Loucy (cell line): ENCODE measurements around the gene SSB.

ENCODE experiments used
- EZH2phosphoT487 ChIP-seq: fragments of 200-600 bp; IDR thresholded peaks from 2 replicates; pipeline ENCODE4 v1.6.1; 2018; ENCODE audit warnings: antibody characterized with exemption, mild to moderate bottlenecking, moderate library complexity, borderline replicate concordance
- TF ChIP-seq, protein P1 (sequence below): fragments of 200-600 bp; sonication (generic); conservative IDR thresholded peaks from 2 replicates; pipeline ENCODE4 v1.5.1; 2014; ENCODE audit warnings: mild to moderate bottlenecking, antibody characterized with exemption, low read length

DNA sequence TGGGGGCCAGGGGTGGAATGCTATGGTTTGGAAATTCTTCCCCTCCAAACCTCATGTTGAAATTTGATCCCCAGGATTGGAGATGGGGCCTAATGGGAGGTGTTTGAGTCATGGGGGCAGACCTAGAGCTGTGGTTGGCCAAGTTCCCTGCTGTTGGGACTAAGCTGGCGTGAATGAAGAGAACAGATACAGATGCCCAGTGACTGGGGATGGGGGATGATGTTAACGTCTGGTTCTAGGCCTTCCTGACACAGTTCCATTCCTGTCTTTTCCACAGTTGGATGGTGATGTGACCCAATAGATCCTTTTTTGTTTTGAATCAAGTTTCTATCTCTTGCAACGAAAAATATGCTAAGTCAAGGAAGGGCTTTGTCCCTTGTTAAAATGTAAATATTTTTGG lies 41.3 kb upstream of the SSB start:
- TF ChIP-seq EZH2phosphoT487: no peak
- TF ChIP-seq, protein P1, sequence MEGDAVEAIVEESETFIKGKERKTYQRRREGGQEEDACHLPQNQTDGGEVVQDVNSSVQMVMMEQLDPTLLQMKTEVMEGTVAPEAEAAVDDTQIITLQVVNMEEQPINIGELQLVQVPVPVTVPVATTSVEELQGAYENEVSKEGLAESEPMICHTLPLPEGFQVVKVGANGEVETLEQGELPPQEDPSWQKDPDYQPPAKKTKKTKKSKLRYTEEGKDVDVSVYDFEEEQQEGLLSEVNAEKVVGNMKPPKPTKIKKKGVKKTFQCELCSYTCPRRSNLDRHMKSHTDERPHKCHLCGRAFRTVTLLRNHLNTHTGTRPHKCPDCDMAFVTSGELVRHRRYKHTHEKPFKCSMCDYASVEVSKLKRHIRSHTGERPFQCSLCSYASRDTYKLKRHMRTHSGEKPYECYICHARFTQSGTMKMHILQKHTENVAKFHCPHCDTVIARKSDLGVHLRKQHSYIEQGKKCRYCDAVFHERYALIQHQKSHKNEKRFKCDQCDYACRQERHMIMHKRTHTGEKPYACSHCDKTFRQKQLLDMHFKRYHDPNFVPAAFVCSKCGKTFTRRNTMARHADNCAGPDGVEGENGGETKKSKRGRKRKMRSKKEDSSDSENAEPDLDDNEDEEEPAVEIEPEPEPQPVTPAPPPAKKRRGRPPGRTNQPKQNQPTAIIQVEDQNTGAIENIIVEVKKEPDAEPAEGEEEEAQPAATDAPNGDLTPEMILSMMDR: no peak
